Measurements from ENCODE around the gene OR6S1. TPM values are rescaled to one million over a fixed set of nuclear protein-coding genes. Genes with fewer than 3 reads are reported as not detected.
"Not testable (repeated sequence)": the region's sequence is repeated elsewhere in the genome, so short reads cannot be mapped to it uniquely, and the experiment has no call there.

The OR6S1 gene
- total RNA-seq, 1 experiment from 2014 or later, result not detected

- peak; percentile 69 for DNase-seq (ENCODE audit: low spot score)
Measured at GRCh38 chr14:20631880-20632389, 9.6 kb downstream of the OR6S1 start.

- DNase-seq (ENCODE audit: low spot score), result peak; percentile 66
Measured at GRCh38 chr14:20631023-20631879, 10.2 kb downstream of the OR6S1 start.

- DNase-seq (ENCODE audit: low spot score), result peak; percentile 77
Measured at GRCh38 chr14:20630340-20631022, 11.0 kb downstream of the OR6S1 start.

- DNase-seq (ENCODE audit: low spot score), result no peak
Measured at GRCh38 chr14:20628063-20628854, 13.2 kb downstream of the OR6S1 start.

GRCh38 chr14:20627346-20628027 is 14.0 kb downstream of the OR6S1 start:
- DNase-seq (ENCODE audit: low spot score), result no peak

GRCh38 chr14:20626274-20626673 is 15.2 kb downstream of the OR6S1 start:
- no peak for DNase-seq (ENCODE audit: low spot score)

GRCh38 chr14:20624495-20625070 is 16.9 kb downstream of the OR6S1 start:
- DNase-seq (ENCODE audit: low spot score), result peak; percentile 70

- DNase-seq (ENCODE audit: low spot score), result no peak
Measured at GRCh38 chr14:20623798-20624197, 17.7 kb downstream of the OR6S1 start.

- no peak for DNase-seq (ENCODE audit: low spot score)
Measured at GRCh38 chr14:20622816-20623291, 18.6 kb downstream of the OR6S1 start.

GRCh38 chr14:20620798-20621478 is 20.6 kb downstream of the OR6S1 start:
- DNase-seq (ENCODE audit: low spot score), result no peak

GRCh38 chr14:20619688-20620087 is 21.8 kb downstream of the OR6S1 start:
- DNase-seq (ENCODE audit: low spot score), result not testable (repeated sequence)

- DNase-seq (ENCODE audit: low spot score), result no peak
Measured at GRCh38 chr14:20618271-20618749, 23.2 kb downstream of the OR6S1 start.

- no peak for DNase-seq (ENCODE audit: low spot score)
Measured at GRCh38 chr14:20617138-20618003, 24.1 kb downstream of the OR6S1 start.

- no peak for DNase-seq (ENCODE audit: low spot score)
Measured at GRCh38 chr14:20615996-20616395, 25.5 kb downstream of the OR6S1 start.

- DNase-seq (ENCODE audit: low spot score), result peak; percentile 34
Measured at GRCh38 chr14:20614038-20614840, 27.3 kb downstream of the OR6S1 start.

GRCh38 chr14:20613094-20614037 is 28.1 kb downstream of the OR6S1 start:
- peak; percentile 93 for DNase-seq (ENCODE audit: low spot score)

GRCh38 chr14:20612403-20612802 is 29.1 kb downstream of the OR6S1 start:
- no peak for DNase-seq (ENCODE audit: low spot score)
